GM18858 (cell line): ENCODE results near the gene NSDHL.

Experiments
- ATAC-seq: cut with Tn5 transposase; IDR thresholded peaks from one replicate; pipeline ENCODE4 v1.9.1; 2021; ENCODE audit not compliant: unreplicated experiment

The NSDHL gene

GRCh38 chrX:152843852-152844251 lies 13.0 kb downstream of the NSDHL start:
- ATAC-seq = no peak

GRCh38 chrX:152844256-152844655 lies 13.4 kb downstream of the NSDHL start:
- ATAC-seq = no peak

DNA sequence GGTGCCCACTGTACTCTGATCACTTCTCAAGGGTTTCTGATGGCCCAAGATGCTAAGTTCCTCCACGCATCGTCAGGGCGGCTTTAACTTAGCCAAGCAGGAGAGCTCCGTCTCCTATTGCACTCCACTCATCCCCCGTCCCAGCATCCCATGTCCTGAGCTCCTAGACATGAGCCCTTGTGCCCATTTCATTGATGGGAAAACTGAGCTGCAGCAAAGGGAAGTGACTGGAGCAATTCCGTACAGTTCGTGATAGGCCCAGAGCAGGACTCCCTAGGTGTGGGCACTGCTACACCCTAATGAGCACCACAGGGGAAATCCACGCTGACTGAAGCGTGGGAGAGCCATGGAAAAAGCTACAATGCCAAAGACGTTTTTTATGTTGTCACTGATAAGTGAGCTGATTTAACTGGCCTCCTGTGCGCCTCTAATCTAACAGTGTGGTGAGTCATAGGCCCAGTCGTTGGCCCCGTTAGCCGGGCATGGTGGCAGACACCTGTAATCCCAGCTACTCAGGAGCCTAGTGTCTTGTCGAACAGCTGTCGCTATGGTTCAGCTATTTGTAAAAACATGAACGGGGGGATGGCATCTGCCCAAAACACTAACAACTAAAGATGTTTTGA lies 14.9 kb downstream of the NSDHL start:
- ATAC-seq = no peak

DNA sequence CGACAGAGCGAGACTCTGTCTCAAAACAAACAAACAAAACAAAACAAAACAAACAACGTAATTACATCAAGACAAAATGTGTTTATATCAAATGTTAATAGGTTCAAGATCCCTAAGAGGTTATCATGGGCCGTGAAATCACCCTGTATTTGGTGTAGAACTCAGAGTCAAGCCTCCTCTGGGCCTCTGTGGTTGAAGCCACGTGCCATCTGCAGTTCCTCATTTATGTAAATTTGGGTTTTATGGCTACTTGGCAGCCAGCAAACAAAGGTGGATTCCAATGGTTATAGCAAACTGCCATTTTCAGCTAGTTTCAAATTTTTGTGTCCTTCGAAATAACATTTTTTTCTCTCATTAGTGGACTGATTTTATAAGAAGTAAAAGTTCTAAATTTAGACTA lies 16.4 kb downstream of the NSDHL start:
- no peak for ATAC-seq

DNA sequence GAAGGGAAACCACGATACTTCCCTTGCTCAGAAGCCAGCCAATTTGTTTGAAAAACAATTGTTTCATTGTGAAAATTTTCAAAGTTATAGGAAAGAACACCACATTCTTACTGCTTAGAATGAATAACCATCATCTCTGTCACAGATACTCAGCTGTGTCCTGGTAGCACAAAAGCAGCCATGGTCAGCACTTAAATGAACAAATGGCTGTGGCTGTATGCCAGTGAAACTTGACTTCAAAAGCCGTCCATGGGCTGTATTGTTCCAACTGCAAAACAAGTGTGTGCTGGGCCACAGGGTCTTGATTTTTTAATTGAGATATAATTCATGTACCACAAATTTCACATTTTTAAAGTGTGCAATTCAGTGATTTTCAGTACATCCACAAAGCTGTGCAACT lies 19.6 kb downstream of the NSDHL start:
- no peak for ATAC-seq

DNA sequence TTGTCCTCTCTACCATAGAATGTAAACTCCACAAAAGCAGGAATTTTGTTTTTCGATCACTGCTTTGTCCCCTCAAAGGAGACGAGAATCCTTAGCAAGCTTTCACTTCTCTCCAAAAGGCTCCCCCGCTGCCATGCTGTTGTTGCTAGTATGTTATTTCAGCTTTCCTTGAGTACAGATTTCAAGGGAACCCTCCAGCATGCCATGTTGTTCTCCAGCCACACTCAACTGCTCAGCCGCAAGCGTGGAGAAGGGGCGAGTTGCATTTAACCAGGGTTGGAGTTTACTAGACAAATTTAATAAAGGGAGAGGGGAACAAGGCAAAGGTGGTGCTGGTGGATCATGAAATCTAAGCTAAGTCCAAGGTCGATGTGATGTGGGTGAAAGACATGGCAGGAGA lies 23.1 kb downstream of the NSDHL start:
- no peak for ATAC-seq

DNA sequence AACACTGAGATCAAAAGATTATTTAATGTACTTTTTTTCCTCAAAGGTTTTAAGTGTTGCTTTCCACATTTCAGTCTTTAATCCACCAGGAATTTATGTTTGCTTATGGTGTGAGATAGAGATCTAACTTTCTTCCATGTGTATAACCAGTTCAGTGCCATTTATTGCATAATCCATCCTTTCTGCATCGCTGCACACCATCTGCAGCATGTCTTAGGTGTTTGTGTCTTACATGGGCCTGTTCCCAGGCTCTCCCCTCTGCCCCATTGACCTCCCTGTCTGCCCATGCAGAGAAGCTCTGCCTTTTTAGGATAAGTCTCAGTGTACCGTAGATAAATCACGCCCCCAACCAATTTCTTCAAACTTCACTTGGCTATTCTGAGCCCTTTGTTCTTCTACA lies 30.3 kb downstream of the NSDHL start:
- no peak for ATAC-seq

GRCh38 chrX:152861826-152862225 lies 31.0 kb downstream of the NSDHL start:
- no peak for ATAC-seq

DNA sequence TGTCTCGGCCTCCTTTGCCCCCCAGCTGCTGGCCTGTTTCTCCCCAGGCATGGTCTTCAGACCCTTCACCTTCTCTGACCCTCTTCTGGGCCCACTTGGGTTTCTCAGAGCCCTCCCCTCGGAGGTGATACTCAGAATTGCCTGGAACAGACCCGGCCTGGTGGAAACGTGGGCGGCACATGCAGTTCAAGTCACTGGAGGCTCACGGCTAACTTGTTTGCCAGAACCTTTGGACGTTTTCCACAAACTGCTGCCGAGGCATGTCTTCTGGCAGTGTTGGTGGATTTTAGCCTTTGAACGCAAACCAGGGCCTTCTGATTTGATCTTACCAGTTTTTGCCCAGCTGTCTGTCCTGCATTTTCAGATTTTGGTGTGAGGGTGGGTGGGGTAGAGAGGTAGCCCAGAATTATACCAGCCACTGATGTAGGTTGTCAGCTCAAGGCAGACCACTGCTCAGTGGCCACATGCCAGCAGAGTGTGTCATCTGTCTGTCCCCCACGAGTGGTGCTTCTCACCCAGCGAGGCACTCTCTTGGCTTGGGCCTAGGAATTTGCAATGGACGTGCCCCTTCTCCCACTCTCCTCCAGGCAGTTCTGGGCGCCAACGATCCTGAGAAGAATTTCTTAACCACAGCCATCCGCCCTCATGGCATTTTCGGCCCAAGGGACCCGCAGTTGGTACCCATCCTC lies 34.5 kb downstream of the NSDHL start:
- ATAC-seq = no peak

DNA sequence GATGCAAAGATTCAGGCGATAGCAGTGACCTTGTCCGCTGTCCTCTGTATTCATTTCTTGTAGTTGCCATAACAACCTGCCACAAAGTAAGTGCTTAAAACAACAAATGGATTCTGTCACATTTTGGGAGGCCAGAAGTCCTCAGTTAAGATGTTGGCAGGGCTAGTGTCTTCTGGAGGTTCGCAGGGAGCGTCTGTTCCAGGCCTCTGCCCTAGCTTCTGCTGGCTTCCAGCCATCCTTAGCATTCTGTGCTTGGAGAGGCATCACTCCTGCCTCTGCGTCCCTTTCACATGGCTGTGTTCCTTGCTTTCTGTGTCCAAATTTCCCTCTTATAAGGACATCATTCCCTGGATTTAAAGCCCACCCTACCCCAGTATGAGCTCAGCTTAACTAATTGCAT lies 35.5 kb downstream of the NSDHL start:
- ATAC-seq = no peak

- ATAC-seq = no peak
Measured at GRCh38 chrX:152869972-152870371, 39.1 kb downstream of the NSDHL start.

DNA sequence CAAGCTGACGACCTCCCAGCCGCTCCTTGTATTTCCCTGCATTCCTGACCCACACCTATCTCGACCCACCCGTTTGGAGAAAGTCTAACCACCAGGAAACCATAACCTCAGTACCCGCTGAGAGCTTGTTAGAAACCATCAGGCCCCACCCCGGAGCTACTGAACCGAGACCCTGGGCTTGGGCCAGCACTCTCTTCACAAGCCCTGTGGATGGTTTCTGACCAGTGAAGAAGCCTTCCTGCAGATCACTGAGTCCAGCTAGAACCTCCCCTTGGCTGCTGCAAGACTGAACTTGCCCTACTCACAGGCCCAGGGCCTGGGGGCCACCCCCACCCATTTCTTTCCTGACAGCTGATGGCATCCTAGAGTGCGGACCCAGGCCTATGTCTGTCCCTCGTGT lies 40.4 kb downstream of the NSDHL start:
- no peak for ATAC-seq

- no peak for ATAC-seq
Measured at GRCh38 chrX:152872522-152872921, 41.7 kb downstream of the NSDHL start.

GRCh38 chrX:152873361-152873760 lies 42.5 kb downstream of the NSDHL start:
- ATAC-seq = no peak

DNA sequence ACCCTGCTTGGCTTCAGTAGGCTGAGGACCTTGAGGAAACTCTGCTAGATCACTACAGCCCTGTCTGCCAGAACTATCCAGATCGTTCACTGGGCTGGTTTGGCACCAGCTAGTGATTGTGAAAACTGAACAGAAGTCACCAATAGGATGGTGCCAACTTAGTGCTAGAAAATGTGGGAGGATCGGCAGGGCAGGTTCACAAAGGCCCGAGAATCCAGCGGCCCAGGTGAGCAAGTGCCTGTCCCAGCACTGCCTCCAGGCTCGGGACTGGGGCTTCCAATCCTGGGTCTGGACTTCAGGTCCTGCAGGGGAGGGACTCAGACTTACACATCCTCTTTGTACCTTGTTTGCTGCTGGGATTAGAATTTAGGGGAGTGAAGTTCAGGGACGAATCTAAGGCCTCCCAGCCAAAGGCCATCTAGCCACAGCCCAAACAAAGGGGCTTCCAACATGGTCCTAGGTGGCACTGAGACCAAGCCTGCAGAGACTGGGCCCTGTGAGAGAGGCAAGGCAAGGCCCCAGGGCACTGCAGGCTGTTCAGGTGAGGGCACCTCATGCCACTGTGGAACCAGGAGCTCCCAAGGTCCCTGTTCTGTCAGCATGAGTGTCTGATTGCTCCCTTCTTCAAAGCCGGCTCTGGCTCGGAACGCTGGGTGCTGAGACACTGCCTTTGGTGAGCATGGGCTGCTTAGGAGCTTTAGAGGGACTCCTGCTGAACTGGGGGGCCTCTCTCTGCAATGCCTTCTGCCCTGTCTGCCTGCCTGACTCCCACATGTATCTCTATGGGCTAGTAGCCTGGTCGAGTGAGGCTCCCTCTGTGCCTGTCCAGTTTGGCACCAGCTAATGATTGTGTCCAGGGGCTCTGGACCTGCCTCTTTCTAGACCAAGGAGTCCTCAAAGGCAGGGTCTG lies 46.3 kb downstream of the NSDHL start:
- ATAC-seq = no peak

DNA sequence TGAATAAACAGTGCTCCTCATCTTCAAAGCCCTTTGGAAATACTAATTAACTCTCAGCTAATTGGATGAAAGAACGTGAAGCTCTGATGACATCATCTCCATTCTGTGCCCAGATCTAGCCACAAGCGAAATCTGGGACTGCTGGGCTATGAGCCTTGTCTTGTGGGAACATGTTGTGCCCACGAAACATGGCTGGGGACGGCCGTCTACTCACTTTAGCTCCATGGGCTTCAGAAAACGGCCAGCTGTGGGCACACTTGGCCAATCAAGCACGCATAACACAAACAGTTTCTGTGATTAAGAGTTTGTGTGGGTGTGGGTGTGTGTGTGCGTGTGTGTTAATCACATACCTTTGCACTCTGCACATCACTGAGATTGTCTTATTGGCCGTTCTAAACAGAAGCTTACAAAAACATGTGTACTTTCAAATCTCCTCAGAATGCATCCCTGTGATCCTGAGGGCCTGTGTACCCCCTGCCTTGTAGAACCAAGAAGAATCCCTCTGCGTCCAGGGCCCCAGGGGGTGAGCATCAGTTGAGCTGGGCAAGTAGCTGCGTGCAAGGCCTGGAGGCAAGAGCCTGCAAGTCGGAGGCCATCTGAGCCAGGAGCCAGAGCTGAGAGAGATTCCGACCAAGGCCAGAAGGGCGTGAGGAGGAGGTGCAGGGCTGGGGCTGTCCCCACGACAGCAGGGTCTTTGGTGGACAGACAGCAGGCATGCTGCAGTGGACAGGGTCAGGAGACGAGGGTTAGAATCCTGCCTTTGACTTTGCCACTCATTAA lies 48.3 kb downstream of the NSDHL start:
- ATAC-seq = no peak

- ATAC-seq = no peak
Measured at GRCh38 chrX:152881289-152881688, 50.4 kb downstream of the NSDHL start.

- no peak for ATAC-seq
Measured at GRCh38 chrX:152884171-152884570, 53.3 kb downstream of the NSDHL start.

DNA sequence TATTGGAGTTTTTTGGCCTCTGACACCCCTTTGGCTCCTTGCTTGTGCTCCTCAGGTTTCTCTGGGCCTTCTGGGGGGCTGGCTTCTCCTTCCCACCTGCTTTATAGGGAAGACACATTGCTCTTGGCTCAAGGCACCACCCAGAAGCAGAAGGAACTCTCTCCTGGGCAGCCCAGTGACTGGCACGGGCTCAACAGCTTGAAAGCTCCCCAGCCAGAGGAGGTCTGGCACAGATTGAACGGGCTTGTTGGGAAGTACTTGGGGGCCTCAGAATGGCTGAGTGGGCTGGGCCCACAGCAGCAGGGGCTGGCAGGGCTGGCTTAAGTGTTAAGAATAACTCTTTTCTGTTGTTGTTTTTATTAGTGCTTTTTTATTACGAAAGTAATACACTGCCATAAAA lies 55.9 kb downstream of the NSDHL start:
- no peak for ATAC-seq

GRCh38 chrX:152892499-152892898 lies 61.6 kb downstream of the NSDHL start:
- no peak for ATAC-seq
